HG03159 (cell line): ENCODE results near the gene SRBD1.

Source experiments
- ATAC-seq: cut with Tn5 transposase; IDR thresholded peaks from one replicate; pipeline ENCODE4 v1.9.1; 2021; ENCODE audit warnings: mild to moderate bottlenecking, moderate library complexity; ENCODE audit not compliant: unreplicated experiment

SRBD1 gene

DNA sequence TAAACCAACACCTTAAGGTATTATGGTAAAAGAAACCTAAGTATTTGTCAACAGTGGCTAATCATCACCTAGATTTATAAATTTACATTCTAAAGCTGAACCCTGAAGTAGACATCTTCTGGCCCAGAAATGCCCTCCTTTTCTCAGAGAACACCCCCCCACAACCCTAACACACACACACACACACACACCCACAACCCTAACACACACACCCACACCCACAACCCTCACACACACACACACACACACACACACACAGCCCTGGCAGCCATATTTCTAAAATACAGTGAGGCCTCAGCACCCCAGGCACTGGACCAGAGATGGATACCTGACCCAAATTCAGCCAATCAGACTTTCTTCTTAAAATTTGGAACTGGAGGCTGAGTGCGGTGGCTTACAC, 14.3 kb downstream of the SRBD1 start:
- ATAC-seq = no peak

DNA sequence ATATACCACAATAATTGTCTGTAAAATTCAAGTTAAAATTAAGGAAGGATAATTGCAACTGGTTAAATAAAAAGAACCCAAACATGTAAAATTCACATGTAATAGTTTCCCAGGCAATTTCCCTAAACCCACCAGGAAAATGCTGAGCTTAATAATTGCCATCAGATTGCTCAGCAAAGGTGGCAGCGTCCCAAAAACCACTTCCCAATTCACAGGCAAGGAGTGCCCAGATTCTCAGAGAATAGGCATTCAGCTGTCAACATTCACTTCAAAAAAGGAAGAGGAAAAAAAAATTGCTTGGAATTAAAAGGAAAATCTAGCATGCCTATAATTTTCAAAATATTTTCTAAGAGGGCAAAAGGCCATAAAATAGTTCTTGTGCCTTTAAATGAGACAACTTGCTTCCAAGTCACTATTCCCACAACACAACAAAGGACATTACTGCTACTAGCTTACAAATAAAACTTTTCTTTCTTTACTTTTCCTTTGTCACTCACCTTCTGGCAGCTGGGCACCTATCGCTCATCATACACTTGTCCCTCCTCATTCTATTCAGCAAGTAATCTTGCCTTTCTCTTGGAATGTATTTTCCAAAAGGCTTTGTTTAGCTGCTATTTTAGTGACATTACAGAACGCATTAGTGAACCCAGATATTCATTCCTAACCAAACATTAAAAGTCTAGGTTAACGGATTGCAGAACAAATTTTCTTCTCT, 15.2 kb downstream of the SRBD1 start:
- ATAC-seq = no peak

DNA sequence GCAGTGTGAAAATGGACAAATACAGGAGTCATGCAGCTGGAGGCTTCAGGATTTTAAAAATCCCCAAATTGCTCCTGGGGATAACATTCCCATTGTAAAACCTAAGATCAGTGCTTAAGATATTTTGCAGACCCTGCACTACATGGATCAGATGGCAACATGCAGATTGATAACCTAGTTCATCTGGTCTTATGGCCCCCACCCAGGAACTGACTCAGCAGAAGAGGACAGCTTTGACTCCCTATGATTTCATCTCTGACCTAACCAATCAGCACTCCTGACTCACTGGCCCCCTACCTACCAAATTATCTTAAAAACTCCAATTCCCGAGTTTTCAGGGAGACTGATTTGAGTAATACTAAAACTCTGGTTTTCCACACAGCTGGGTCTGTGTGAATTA, 20.0 kb downstream of the SRBD1 start:
- no peak for ATAC-seq

DNA sequence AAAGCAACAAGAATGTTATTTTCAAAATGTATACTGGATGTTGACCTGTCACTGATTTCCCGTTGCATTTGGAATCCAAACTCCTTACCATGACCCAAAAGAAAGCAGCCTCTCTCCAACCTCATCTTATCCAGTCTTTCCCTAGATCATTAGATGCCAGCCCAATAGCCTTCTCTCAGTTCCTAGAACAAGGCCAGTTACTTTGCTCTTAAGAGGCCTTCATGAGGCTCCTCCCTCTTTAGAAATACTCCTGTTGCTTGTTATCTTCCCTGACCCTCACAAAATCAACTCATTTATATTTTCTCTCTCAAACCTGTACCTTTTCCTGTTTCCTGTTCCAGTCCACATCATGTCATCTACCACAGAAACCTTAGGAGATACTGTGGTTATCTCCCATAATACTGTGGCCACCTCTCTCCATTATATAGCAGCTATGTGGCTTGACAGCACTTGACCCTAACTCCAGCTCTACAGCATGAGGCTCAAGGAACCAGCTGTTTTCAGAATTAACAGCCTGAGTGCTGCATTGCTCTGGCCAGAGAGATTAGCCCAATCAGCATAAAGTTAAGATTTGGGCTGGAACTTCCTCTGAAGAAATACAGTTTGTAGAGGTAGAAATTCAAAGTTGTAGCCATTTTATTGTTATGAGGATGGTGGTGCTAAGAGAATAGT, 22.8 kb downstream of the SRBD1 start:
- ATAC-seq = no peak

DNA sequence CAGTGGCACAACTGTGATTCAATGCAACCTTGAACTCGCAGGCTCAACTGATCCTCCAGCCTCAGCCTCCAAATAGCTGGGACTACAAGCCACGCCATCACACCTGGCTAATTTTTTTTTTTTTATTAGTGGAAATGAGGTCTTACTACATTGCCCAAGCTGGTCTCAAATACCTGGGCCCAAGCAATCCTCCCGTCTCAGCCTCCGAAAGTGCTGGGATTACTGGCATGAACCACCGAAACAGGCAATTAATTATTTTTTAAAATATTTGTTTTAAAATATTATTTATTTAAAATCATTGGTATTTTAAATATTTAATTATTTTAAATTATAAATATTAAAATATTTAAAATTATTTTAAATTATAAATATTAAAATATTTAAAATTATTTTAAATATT, 24.5 kb downstream of the SRBD1 start:
- ATAC-seq = no peak

DNA sequence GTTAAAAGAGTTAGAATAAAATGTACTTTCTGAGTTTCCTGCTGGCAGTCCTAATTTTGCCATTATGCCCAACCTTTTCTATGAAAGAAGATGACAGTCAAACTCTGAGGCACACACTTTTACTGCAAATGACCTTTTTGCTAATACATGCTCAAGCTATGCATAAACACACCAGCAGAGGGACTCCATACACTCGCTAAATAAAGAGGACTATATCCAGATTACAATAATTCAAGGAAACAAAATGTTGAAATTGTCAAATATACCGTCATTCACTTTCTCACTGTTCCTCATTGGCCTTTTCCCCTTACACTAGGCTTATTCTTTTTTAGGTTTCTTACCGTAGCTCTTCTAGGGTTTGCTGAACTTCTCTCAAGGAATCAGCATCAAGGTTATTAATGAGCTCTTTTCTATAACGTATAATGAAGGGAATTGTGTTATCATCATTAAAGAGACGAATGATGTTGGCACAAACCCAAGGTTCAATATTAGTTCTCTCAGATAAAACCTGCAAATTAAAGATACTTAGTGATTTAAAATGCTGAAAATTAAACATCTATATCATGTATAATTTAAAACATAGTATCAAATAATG, 25.7 kb downstream of the SRBD1 start:
- no peak for ATAC-seq

DNA sequence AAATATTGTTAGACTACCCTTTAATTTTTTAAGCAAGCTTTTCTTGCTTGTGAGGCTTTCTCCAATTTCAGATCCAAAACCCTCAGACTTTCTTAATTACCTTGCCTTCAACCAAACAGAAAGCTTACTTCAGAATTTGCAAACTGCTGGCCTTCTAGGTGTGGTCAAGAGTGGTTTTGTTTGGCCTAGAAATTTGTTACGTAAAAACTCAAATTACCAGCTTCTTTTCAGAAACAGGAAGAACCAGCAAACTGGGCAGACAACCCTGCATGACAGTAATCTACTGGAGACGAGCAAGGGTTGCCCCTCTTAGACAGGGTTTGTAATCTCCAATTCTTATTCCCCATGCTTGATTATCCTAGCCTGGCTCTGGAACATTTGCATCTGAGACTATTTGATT, 27.1 kb downstream of the SRBD1 start:
- no peak for ATAC-seq

DNA sequence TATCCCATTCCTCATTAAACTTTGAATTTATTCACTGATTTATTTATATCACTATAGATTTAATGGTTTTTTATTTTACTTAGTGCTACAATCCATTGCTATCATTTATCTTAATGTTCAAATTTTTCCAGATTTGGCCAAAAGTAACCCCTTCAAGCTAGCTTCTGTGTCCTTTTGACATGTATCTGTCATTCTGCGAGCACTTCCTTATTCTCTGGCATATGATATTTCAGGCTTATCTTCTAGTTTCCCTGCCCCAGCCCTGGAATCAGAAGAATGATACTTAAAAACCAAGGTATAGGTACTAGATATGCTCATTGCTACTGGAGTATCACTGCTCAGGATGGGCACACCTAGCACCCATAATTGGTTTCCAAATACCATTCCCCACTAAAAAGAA, 28.5 kb downstream of the SRBD1 start:
- no peak for ATAC-seq

DNA sequence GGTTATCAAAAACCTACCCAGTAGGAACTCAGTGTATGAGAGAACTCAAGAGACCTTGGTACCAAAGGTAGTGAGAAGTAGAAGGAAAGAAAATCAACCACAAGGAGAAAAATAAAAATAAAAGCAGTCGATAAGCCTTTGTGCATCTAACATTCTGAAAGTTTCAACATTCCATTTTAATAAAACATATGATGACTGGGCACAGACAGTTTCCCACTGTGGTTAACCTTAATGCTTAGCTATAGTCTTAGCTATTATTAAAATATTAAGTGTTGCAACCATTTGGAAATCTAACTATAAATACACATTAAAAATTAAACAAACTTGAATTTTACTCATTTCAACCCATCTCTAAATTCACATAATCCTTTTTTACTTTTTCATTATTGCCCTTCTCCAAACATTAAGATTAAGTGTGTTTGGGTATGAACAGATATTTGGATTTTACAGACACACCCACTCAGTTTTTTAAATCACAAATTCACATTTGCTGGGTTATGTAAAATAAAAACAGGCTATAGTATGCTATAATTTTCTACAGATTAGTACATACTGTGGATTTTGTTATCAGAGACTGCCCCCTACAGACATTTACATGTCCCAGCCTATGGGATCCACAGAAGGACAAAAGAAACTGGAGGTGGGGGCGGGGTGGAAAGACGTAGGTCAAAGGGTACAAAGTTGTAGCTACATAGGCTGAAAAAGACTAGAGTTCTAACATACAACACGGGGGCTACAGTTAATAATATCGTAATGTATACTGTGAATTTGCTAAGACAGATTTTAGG, 32.8 kb downstream of the SRBD1 start:
- no peak for ATAC-seq

DNA sequence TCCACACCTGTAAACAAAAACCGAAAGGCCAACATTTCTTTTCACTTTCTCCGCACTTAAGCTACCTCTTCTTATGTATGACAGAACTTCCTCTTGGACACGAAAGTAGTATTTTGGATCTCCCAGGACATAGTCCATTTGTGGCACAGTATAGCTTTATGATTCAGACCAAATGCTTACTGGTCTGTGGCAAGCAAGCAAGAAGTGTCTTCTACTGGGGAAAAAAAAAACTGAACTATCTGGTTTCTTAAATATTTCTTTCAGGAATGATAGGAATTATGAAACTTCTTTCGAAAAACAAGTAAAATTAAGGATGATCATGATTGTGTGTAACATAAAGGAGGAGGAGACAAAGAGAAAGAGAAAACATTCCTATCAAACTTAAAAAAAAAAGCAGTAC, 33.6 kb downstream of the SRBD1 start:
- no peak for ATAC-seq

DNA sequence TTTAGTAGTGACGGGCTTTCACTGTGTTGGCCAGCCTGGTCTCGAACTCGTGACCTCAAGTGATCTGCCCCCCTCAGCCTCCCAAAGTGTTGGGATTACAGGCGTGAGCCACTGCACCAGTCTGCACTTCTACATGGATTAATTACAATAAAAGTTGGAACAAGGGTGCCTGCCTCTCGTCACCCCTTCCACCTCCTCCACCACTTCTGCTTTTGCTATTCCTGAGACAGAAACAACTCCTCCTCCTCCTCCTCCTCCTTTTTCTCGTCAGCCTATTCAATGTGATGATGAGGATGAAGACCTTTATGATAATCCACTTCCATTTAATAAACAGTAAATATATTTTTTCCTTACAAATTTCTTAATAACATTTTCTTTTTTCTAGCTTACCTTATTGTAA, 35.2 kb downstream of the SRBD1 start:
- ATAC-seq = no peak

DNA sequence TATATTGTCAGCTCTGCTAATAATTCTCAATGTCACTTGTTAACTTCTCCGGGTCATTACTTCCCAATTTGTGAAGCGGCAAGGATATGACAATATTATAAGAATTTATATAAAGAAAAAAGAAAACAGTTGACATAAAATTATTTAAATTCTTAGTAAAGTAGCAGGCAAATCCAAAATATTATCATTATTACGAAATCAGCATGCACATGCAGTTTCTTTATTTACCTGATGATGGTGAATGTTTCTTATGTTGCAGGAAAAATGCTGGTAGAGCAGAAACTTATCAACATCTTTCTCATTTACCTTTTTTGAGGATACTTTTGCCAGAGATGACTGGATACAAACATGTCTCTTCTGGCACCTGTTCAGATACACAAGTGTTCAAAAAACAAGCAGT, 38.1 kb downstream of the SRBD1 start:
- ATAC-seq = no peak

DNA sequence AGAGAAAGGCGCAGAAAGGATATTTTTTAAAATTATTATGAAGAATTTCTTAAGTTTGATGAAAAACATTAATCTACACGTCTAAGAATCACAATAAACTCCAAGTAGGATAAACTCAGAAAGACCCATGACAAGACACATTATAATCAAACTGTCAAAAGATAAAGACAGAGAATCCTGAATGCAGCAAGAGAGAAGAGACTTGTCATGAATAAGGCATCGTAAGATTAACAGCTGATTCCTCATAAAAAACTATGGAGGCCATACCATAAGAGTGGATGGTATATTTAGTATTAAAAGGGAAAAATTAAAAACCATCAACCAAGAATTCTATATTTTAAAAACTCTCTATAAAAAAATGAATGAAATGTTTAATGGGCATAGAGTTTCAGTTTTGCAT, 39.1 kb downstream of the SRBD1 start:
- no peak for ATAC-seq

DNA sequence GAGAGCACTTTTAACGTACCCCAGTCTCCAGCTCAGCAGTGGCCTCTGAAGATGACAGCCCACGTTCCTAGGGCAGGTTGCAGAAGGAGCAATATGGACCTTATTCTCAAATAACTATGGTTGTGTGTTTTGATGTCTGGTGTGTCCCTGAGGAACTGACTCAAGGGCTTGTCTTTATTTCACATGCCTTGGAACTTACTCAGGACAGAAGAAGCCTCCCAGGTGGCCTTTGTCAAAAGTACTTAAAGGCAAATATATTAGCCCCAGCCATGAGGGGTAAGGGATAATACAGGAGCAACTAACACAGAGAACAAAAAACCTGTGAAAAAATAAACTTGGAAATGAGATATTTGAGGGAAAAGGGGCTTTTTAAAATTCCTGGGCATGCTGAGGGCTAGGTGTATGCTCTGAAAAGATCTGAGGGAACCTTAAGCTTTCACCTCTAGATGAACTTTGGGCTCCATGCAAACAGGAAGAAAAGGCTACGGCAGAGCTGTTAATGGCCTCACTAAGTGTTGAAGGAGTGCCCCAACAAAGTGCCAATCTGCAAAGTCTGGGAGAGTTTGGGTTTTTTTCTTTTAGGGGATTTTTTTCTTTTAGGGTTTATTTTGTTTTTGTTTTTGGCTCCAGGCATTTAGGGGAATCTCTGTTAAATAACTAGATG, 40.3 kb downstream of the SRBD1 start:
- ATAC-seq = no peak

DNA sequence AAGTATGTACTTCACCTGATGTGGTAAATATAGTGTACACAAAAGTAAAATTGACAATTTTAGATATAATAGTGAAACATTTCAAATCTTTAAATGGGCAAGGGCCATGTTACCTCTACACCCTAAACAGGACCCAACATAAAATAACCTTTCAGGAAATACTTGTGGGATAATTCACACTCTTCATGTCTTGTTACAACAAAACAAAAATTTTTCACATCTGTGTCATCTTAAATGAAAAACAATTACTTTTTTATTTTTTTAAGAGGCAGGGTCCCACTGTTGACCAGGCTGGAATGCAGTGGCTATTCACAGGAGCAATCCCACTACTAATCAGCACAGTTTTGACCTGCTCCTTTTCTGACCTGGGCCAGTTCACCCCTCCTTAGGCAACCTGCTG, 42.1 kb downstream of the SRBD1 start:
- no peak for ATAC-seq

DNA sequence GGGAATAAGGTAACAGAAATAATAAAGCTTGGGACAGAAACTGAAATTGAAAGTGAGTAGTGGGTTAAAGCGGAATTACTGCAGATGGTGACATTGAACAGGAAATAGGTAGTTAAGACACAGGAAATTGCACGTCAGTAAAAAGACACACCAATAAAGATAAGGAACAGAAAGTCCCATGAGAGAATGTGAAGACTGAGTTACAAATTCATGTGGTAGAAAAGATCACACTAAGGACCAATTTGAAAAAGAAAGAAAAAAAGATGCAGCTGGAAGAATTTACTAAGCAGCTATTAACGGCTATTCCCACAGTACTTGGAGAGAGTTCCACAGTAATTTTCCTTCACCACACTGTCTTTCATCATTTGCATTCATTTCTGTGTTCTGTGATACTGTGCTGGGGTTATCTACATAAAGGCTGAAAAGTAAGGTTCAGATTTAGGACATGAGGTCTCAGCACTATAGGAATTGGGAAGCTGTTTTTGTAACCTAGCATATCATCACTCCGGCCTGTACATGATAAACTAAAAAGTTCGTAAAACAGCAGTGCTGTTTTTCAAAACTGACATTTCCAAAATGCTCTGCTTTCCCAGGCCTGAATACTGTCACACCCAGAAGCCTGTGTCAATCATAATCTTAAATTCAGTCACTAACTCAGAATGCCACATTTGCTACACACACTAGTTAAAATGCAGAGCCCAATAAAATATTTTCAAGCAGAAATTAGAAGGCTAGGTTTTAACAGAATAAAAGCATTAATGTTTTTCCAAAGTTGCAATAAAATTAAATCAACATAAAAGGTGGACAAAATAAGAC, 42.9 kb downstream of the SRBD1 start:
- peak; percentile 94 for ATAC-seq

DNA sequence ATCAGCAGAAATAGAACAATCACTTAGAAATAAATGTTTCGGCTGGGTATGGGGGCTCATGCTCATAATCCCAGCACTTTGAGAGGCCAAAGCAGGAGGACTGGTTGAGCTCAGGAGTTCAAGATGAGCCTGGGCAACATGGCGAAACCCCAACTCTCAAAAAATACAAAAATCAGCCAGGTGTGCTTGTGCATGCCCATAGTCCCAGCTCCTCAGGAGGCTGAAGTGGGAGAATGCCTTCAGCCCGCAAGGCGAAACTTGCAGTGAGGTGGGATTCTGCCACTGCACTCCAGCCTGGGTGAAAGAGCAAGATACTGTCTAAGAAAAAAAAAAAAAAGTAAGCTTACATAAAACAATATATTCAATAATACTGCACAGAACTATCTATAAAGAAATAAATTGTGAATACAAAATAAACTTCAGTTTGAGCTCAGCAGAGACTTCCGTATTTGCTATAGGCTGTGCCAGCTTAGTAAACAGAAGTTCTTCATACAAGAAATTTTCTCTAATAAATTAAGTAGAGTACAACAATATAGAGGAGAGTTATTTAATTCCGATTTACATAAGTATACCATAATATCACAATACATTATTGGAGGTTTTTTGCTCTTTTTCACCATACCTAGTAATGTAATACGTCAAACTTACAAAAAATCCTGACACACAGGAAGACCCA, 43.6 kb downstream of the SRBD1 start:
- no peak for ATAC-seq

DNA sequence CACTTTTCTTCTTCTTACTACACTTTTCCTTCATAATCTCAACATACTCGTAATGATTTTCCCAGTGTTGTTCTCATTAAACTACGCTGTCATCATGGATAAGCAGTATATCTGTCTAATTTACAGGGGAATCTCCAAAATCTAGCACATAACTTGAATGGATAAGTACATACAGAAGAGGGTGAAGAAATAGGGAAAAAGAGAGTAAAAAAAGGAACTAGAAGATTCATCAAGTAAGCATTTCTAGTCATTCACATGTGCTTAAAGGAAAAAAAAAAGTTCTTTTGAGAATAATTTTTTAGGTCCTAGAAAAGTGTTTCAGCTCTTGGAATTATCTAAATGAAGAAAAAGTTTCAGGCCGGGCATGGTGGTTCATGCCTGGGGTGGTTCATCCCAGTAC, 51.6 kb downstream of the SRBD1 start:
- no peak for ATAC-seq

DNA sequence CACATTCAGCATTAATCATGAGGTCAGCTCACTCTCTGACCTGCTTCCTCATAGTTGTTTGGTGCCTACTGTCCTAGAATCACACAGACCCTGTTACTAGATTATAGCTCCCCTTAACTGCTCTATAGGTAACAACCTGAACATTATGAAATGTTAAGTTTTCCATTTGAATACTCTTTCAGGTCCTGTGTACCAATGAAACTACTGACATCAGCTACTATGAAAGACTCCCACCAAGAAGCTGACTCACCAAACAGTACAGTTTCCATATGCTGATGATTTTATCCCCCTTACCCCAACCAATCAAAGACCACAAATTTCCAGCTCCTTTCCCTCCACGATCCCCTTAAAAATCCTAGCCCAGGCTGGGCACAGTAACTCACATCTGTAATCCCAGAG, 56.3 kb downstream of the SRBD1 start:
- ATAC-seq = no peak
